Measurements from ENCODE around the gene MLLT3.

Gene MLLT3

GRCh38 chr9:20313415-20313814, 308.9 kb downstream of the MLLT3 start:
- no peak for DNase-seq (ENCODE audit: low read depth in 2 of 2, low spot score in 1 of 2)

- DNase-seq (ENCODE audit: low read depth in 2 of 2, low spot score in 1 of 2): no peak
Measured at GRCh38 chr9:20312732-20313131, 309.6 kb downstream of the MLLT3 start.

GRCh38 chr9:20310024-20310423, 312.3 kb downstream of the MLLT3 start:
- DNase-seq (ENCODE audit: low read depth in 2 of 2, low spot score in 1 of 2): no peak

GRCh38 chr9:20309124-20309523, 313.2 kb downstream of the MLLT3 start:
- no peak for DNase-seq (ENCODE audit: low read depth in 2 of 2, low spot score in 1 of 2)

- DNase-seq (ENCODE audit: low read depth in 2 of 2, low spot score in 1 of 2): no peak
Measured at GRCh38 chr9:20307621-20308020, 314.7 kb downstream of the MLLT3 start.

- DNase-seq (ENCODE audit: low read depth in 2 of 2, low spot score in 1 of 2): no peak
Measured at GRCh38 chr9:20305452-20305851, 316.8 kb downstream of the MLLT3 start.

GRCh38 chr9:20303996-20304395, 318.3 kb downstream of the MLLT3 start:
- no peak for DNase-seq (ENCODE audit: low read depth in 2 of 2, low spot score in 1 of 2)

GRCh38 chr9:20303066-20303465, 319.2 kb downstream of the MLLT3 start:
- DNase-seq (ENCODE audit: low read depth in 2 of 2, low spot score in 1 of 2): no peak

- no peak for DNase-seq (ENCODE audit: low read depth in 2 of 2, low spot score in 1 of 2)
Measured at GRCh38 chr9:20302197-20302596, 320.1 kb downstream of the MLLT3 start.

- no peak for DNase-seq (ENCODE audit: low read depth in 2 of 2, low spot score in 1 of 2)
Measured at GRCh38 chr9:20300430-20301115, 321.7 kb downstream of the MLLT3 start.

GRCh38 chr9:20297646-20298084, 324.6 kb downstream of the MLLT3 start:
- no peak for DNase-seq (ENCODE audit: low read depth in 2 of 2, low spot score in 1 of 2)

GRCh38 chr9:20295555-20295954, 326.7 kb downstream of the MLLT3 start:
- DNase-seq (ENCODE audit: low read depth in 2 of 2, low spot score in 1 of 2): no peak

- no peak for DNase-seq (ENCODE audit: low read depth in 2 of 2, low spot score in 1 of 2)
Measured at GRCh38 chr9:20294046-20294750, 328.1 kb downstream of the MLLT3 start.

GRCh38 chr9:20292002-20292401, 330.3 kb downstream of the MLLT3 start:
- no peak for DNase-seq (ENCODE audit: low read depth in 2 of 2, low spot score in 1 of 2)

All from stimulated activated CD8-positive, alpha-beta memory T cell treated with anti-CD3 and anti-CD28 coated beads, Interleukin-4, amount 100 ng/mL, for 4 hours (primary cell).